Gastrocnemius medialis (tissue), 4 donors: ENCODE results near the gene CBARP. TPM values are rescaled to one million over a fixed set of nuclear protein-coding genes. Genes with fewer than 3 reads are reported as not detected.

Experiments
- ATAC-seq, 2 donors: fragments of 150-250 bp; one replicate each; pipeline ENCODE4 v1.9.1; 2016
- DNase-seq, 2 donors: peaks; one replicate each; pipeline ENCODE4 v3.0.0-alpha.2; 2019
- H3K27ac ChIP-seq, 4 donors: fragments of 200-600 bp; sonication (generic); 1 replicate in 1 of 4; 2 replicates in 3 of 4; pipeline ENCODE4 v1.5.1; 2016 to 2018; ENCODE audit warnings: mild to moderate bottlenecking in 2 of 4, moderate library complexity in 1 of 4
- H3K27me3 ChIP-seq, 3 donors: fragments of 200-600 bp; sonication (generic) in 2 of 3; 1 replicate in 1 of 3; 2 replicates in 2 of 3; pipeline versions ENCODE4 v1.5.1 to v1.6.0; 2016 to 2019; ENCODE audit warnings: mild to moderate bottlenecking in 1 of 3, moderate library complexity in 1 of 3
- H3K36me3 ChIP-seq, 2 donors: fragments of 200-600 bp; sonication (generic) in 1 of 2; one replicate each; pipeline ENCODE4 v1.5.1; 2017 to 2018
- H3K4me1 ChIP-seq, 2 donors: fragments of 200-600 bp; sonication (generic) in 1 of 2; one replicate each; pipeline ENCODE4 v1.5.1; 2016 to 2017; ENCODE audit warnings: mild to moderate bottlenecking in 2 of 2
- H3K4me3 ChIP-seq, 4 donors: fragments of 200-600 bp; sonication (generic) in 3 of 4; 1 replicate in 1 of 4; 2 replicates in 3 of 4; pipeline ENCODE4 v1.5.1; 2016 to 2019; ENCODE audit warnings: mild to moderate bottlenecking in 2 of 4
- H3K9me3 ChIP-seq, 3 donors: fragments of 200-600 bp; sonication (generic) in 2 of 3; 1 replicate in 1 of 3; 2 replicates in 2 of 3; pipeline ENCODE4 v1.5.1; 2016 to 2019
- POLR2A ChIP-seq, 2 donors: fragments of 450-650 bp; IDR thresholded peaks; one replicate each; pipeline ENCODE4 v1.6.1; 2017; ENCODE audit warnings: antibody characterized with exemption in 2 of 2, mild to moderate bottlenecking in 2 of 2, moderate library complexity in 2 of 2
- in situ Hi-C, 4 donors: fragments of 200-750 bp; cut with MboI; loops; one replicate each; pipeline versions ENCODE4 v1.15.0 to v1.8.0; 2017; ENCODE audit warnings: low sequenced_read_pairs in 4 of 4
- intact Hi-C: fragments of 100-400 bp; cut with DNase I; formaldehyde crosslinking; loops from one replicate; pipeline ENCODE4 v1.15.1; 2023; ENCODE audit warnings: low total_unique reads
- total RNA-seq, 4 donors: library from RNA; depleted of rRNA; stranded (reverse); fragments of >200 nt; gene quantifications; one replicate each; pipeline versions ENCODE4 v1.1.0 to v1.2.3, GENCODE V29; 2016
- TF ChIP-seq, protein P1 (sequence below), 5 experiments: fragments of 450-650 bp in 3 of 5; fragments of 200-600 bp in 2 of 5; sonication (generic) in 2 of 5; IDR thresholded peaks in 4 of 5; conservative IDR thresholded peaks in 1 of 5; 1 replicate in 4 of 5; 2 replicates in 1 of 5; pipeline ENCODE4 v1.5.1; 2016 to 2019; ENCODE audit warnings: antibody characterized with exemption in 5 of 5, mild to moderate bottlenecking in 3 of 5, moderate library complexity in 3 of 5

Gene CBARP
- total RNA-seq, 4 donors from 2014 or later = 0.10 to 1.3 (median 0.53) TPM

- intact Hi-C loops = loop anchor here (1.0 to 10.0 kb wide), 4 partner anchors 77 to 484 kb away; partner anchors contain the start of genes ADAMTSL5, GAMT and PTBP1
- DNase-seq = no peak
- TF ChIP-seq POLR2A (IDR thresholded peaks at IDR 0.05) = no peak
- TF ChIP-seq, protein P1, sequence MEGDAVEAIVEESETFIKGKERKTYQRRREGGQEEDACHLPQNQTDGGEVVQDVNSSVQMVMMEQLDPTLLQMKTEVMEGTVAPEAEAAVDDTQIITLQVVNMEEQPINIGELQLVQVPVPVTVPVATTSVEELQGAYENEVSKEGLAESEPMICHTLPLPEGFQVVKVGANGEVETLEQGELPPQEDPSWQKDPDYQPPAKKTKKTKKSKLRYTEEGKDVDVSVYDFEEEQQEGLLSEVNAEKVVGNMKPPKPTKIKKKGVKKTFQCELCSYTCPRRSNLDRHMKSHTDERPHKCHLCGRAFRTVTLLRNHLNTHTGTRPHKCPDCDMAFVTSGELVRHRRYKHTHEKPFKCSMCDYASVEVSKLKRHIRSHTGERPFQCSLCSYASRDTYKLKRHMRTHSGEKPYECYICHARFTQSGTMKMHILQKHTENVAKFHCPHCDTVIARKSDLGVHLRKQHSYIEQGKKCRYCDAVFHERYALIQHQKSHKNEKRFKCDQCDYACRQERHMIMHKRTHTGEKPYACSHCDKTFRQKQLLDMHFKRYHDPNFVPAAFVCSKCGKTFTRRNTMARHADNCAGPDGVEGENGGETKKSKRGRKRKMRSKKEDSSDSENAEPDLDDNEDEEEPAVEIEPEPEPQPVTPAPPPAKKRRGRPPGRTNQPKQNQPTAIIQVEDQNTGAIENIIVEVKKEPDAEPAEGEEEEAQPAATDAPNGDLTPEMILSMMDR (IDR thresholded peaks at IDR 0.05 in 4 of 5, conservative IDR thresholded peaks at IDR 0.05 in 1 of 5) = no peak
- H3K9me3 ChIP-seq = no peaks in the 10 kb centered on the region
- peaks cover 10 to 14% (median 10%) of the 10 kb centered on the region in 3 donors for H3K27me3 ChIP-seq
- H3K27ac ChIP-seq = no peak overlapping the region
- no peak overlapping the region for H3K4me3 ChIP-seq
- peaks cover 22 to 23% of the 10 kb centered on the region in 2 donors for H3K4me1 ChIP-seq
- ATAC-seq = no peak
- in situ Hi-C loops = no loop called here
- peaks cover 0 to 28% of the 10 kb centered on the region in 2 donors for H3K36me3 ChIP-seq
Observed at GRCh38 chr19:1278713-1279660, 41.2 kb upstream of the CBARP start.

DNA sequence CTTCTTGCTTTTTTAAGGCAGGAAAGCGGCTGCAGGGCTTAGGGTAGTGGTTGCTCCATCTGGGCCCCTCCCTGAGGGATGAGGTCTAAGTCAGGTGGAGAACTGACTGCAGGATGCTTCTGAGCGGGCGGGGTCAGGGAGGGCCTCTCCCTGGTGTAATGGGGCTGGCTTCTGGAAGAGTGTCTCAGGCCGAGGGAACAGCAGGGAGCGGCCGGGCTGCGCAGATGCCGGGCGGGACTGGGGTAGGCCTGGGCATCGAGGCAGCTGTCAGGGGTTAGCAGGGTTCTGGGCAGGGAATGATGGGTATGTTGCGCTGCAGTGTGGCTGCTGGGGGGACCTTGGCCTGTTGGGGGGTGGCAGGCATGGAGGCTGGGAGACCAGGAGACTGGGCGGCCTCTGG, 40.3 kb upstream of the CBARP start:
- Histone ChIP-seq H3K27me3 (peaks cover under 1 to 5% (median 4%) of the 10 kb centered on the region in 3 donors), H3K36me3 (peaks cover 0 to 38% of the 10 kb centered on the region in 2 donors), H3K4me1 (peaks cover 31 to 32% of the 10 kb centered on the region in 2 donors), H3K9me3 (no peaks in the 10 kb centered on the region), H3K4me3 (no peak overlapping the region), H3K27ac (no peak overlapping the region)
- no peak for DNase-seq
- in situ Hi-C loops (no loop called here), intact Hi-C loops (loop anchor here (5.0 to 10.0 kb wide), 3 partner anchors 124 to 483 kb away; partner anchors contain the start of genes ADAMTSL5, GAMT and PTBP1)
- TF ChIP-seq POLR2A (IDR thresholded peaks at IDR 0.05) = no peak
- TF ChIP-seq, protein P1 (IDR thresholded peaks at IDR 0.05 in 4 of 5, conservative IDR thresholded peaks at IDR 0.05 in 1 of 5) = no peak
- no peak for ATAC-seq

DNA sequence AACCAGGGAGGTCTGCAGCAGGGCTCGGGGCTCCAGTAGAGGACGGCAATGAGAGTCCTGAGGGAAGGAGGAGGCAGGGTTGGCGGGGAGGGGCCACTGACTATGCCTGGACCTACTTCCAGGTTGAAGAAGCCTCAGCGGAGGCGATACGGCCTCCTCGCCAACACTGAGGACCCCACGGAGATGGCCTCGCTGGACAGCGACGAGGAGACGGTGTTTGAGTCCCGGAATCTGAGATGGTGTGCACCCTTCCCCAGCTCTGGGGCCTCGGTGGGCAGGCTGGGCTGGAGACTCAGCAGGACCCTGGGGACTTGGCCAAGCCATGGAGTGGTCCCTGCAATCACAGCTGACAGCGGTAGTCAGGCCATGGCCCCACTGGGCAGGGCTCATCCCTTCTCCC, 39.3 kb upstream of the CBARP start:
- no peak for TF ChIP-seq POLR2A (IDR thresholded peaks at IDR 0.05)
- TF ChIP-seq, protein P1 (IDR thresholded peaks at IDR 0.05 in 4 of 5, conservative IDR thresholded peaks at IDR 0.05 in 1 of 5) = no peak
- peak overlapping the region in 2 of 4 donors; percentile 96 to 99 for H3K27ac ChIP-seq
- H3K36me3 ChIP-seq = peaks cover 0 to 48% of the 10 kb centered on the region in 2 donors
- ATAC-seq (no peak), DNase-seq (peak in 1 of 2 donors; percentile 31)
- H3K4me3 ChIP-seq = no peak overlapping the region
- no peaks in the 10 kb centered on the region for H3K27me3 ChIP-seq
- no peaks in the 10 kb centered on the region for H3K9me3 ChIP-seq
- peaks cover 42% of the 10 kb centered on the region in 2 donors for H3K4me1 ChIP-seq
- in situ Hi-C loops = no loop called here
- intact Hi-C loops = loop anchor here (5.0 to 10.0 kb wide), 3 partner anchors 125 to 482 kb away; partner anchors contain the start of genes ADAMTSL5, GAMT and PTBP1

DNA sequence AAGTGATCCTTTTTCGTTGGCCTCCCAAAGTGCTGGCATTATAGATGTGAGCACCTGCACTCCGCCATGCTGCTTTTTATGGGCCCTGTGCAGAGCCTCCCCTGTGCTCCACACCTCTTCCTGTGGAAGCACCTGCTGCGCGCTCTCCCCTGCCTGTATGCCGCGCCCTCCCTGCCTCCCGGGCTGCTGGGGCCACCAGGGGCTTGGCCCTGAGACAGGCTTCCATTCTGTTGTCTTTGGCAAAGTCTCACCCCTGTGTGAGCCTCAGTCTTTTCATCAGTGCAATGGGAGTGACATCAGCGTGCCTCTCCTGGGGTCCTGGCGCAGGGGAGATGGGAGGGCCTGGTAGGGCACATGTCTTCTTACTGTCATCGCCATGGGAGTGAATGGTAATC, 38.8 kb upstream of the CBARP start:
- intact Hi-C loops = loop anchor here (5.0 to 10.0 kb wide), 3 partner anchors 126 to 482 kb away; partner anchors contain the start of genes ADAMTSL5, GAMT and PTBP1
- ATAC-seq = no peak
- peak in 1 of 2 donors; percentile 26 for DNase-seq
- Histone ChIP-seq H3K27ac (peak overlapping the region; percentile 92 to 99 (median 98)), H3K9me3 (no peaks in the 10 kb centered on the region), H3K4me1 (peaks cover 45 to 46% of the 10 kb centered on the region in 2 donors), H3K36me3 (peaks cover 0 to 52% of the 10 kb centered on the region in 2 donors), H3K27me3 (no peaks in the 10 kb centered on the region), H3K4me3 (peak overlapping the region in 2 of 4 donors; percentile 71 to 82)
- TF ChIP-seq, protein P1 (IDR thresholded peaks at IDR 0.05 in 4 of 5, conservative IDR thresholded peaks at IDR 0.05 in 1 of 5) = no peak
- TF ChIP-seq POLR2A (IDR thresholded peaks at IDR 0.05) = no peak
- in situ Hi-C loops = no loop called here
